ENCODE results near the gene FOXJ3. TPM values are rescaled to one million over a fixed set of nuclear protein-coding genes. Genes with fewer than 3 reads are reported as not detected.

Gene FOXJ3
- total RNA-seq, 1 experiment from 2014 or later = 51.1 TPM

- TF ChIP-seq MAX (IDR thresholded peaks at IDR 0.05) (no peak), FOSL1 (IDR thresholded peaks at IDR 0.05; ENCODE audit: low read depth) (no peak), SIN3A (IDR thresholded peaks at IDR 0.05; ENCODE audit: low read depth) (no peak), EZH2 (IDR thresholded peaks at IDR 0.05) (no peak), CEBPB (IDR thresholded peaks at IDR 0.05; ENCODE audit: low read depth) (no peak), JUND (IDR thresholded peaks at IDR 0.05) (no peak), REST (IDR thresholded peaks at IDR 0.05; ENCODE audit: low read depth) (no peak), SP1 (IDR thresholded peaks at IDR 0.05; ENCODE audit: low read depth) (no peak)
Measured at GRCh38 chr1:42330215-42330614, 4.8 kb downstream of the FOXJ3 start (continued).

- Histone ChIP-seq H3K4me2 (ENCODE audit: low read length) (no peak overlapping the region), H3K9ac (ENCODE audit: low read length) (no peak overlapping the region), H3K27ac (ENCODE audit: low read depth, low read length) (no peak overlapping the region), H3K9me3 (ENCODE audit: control insufficient read depth in 1 of 2, insufficient read depth in 1 of 2, low read depth in 1 of 2, low read length in 2 of 2) (no peaks in the 10 kb centered on the region), H3K27me3 (ENCODE audit: insufficient read depth, low read length) (no peaks in the 10 kb centered on the region), H3K4me1 (ENCODE audit: control insufficient read depth in 1 of 2, insufficient read depth in 2 of 2, low read length in 2 of 2) (peaks cover 0 to 9% of the 10 kb centered on the region in 2 experiments; a peak in 2 of 4 replicates), H4K20me1 (ENCODE audit: insufficient read depth) (peaks cover 34% of the 10 kb centered on the region), H3K4me3 (replicated peaks in 1 of 2; ENCODE audit: low read depth in 1 of 2, low read length in 2 of 2) (no peak overlapping the region), H3K79me2 (ENCODE audit: insufficient read depth, low read length) (peaks cover 98% of the 10 kb centered on the region), H3K9me2 (ENCODE audit: insufficient read depth) (no peaks in the 10 kb centered on the region), H3K36me3 (ENCODE audit: control insufficient read depth in 1 of 2, insufficient read depth in 2 of 2, low read length in 2 of 2) (no peaks in the 10 kb centered on the region), H2AFZ (ENCODE audit: low read depth, low read length, poor library complexity, severe bottlenecking) (no peak overlapping the region)
- POLR2A ChIA-PET = no interaction called here
- ATAC-seq (no peak), DNase-seq (ENCODE audit: low read depth, low spot score) (no peak)
- CTCF ChIA-PET = no interaction called here
- intact Hi-C loops (cut with micrococcal nuclease) = no loop called here
- TF ChIP-seq REST (IDR thresholded peaks at IDR 0.05; ENCODE audit: low read depth) (no peak), JUND (IDR thresholded peaks at IDR 0.05) (no peak), ZNF274 (IDR thresholded peaks at IDR 0.05; ENCODE audit: low read depth, low read length) (no peak), EZH2phosphoT487 (IDR thresholded peaks at IDR 0.05; ENCODE audit: borderline replicate concordance) (no peak), POLR2A (IDR thresholded peaks at IDR 0.05; ENCODE audit: borderline replicate concordance, extremely low read depth, insufficient read depth, insufficient read length) (no peak), MAX (IDR thresholded peaks at IDR 0.05) (no peak), CBX3 (IDR thresholded peaks at IDR 0.05; ENCODE audit: low read depth) (no peak), CEBPB (IDR thresholded peaks at IDR 0.05; ENCODE audit: low read depth) (no peak), TCF7L2 (IDR thresholded peaks at IDR 0.05; ENCODE audit: borderline replicate concordance, extremely low read depth, insufficient read depth, insufficient read length) (no peak), CTCF (IDR thresholded peaks at IDR 0.05 in 2 of 3, conservative IDR thresholded peaks at IDR 0.05 in 1 of 3; ENCODE audit: borderline replicate concordance in 1 of 3, insufficient read depth in 1 of 3, low read depth in 2 of 3, low read length in 2 of 3) (no peak)
- BruUV-seq (replicated peaks) = no TSS peak
- RAD21 ChIA-PET (ENCODE audit: low non-redundant PET in 1 of 2, low total read pairs in 2 of 2, uncharacterized antibody in 2 of 2, unreplicated experiment in 2 of 2) = no interaction called here
Measured at GRCh38 chr1:42328916-42329496, 6.0 kb downstream of the FOXJ3 start.
